ENCODE results near the gene NT5C3B. TPM values are rescaled to one million over a fixed set of nuclear protein-coding genes. Genes with fewer than 3 reads are reported as not detected.
A peak's percentile ranks its signal among the peaks of the same experiment; 100 is the strongest.

NT5C3B gene
- total RNA-seq, 1 donor from 2014 or later: 40.8 TPM

GRCh38 chr17:41799366-41799765 lies 36.7 kb downstream of the NT5C3B start:
- H3K9me3 Mint-ChIP-seq: no peaks in the 10 kb centered on the region
- no peak for DNase-seq (ENCODE audit: low spot score)
- H3K4me1 Mint-ChIP-seq (ENCODE audit: low read depth): no peaks in the 10 kb centered on the region
- H3K36me3 Mint-ChIP-seq (ENCODE audit: low read depth): no peaks in the 10 kb centered on the region
- peaks cover 14% of the 10 kb centered on the region for H3K27me3 Mint-ChIP-seq (ENCODE audit: insufficient read depth)
- no peak overlapping the region for H3K27ac Mint-ChIP-seq
- no peak overlapping the region for H3K4me3 Mint-ChIP-seq
- intact Hi-C loops (cut with micrococcal nuclease): no loop called here

DNA sequence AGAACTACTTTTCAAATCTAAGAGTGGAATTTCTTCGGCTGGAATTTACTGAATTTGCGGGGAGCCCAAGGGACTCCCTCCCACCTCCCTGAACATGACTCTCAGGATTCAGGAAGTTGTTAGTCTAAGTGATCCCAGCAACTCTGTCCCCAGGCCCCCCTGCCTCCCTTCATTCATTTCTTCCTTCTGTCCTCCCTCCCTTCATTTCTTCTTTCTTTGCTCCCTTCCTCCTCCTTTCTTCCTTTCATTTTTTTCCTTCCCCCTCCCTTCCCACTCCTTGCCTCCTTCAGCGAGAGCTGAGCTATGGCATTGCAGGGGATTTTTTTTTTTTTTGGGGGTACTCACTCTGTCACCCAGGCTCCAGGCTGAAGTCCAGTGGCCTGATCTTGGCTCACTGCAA lies 38.7 kb downstream of the NT5C3B start:
- no peaks in the 10 kb centered on the region for H3K36me3 Mint-ChIP-seq (ENCODE audit: low read depth)

DNA sequence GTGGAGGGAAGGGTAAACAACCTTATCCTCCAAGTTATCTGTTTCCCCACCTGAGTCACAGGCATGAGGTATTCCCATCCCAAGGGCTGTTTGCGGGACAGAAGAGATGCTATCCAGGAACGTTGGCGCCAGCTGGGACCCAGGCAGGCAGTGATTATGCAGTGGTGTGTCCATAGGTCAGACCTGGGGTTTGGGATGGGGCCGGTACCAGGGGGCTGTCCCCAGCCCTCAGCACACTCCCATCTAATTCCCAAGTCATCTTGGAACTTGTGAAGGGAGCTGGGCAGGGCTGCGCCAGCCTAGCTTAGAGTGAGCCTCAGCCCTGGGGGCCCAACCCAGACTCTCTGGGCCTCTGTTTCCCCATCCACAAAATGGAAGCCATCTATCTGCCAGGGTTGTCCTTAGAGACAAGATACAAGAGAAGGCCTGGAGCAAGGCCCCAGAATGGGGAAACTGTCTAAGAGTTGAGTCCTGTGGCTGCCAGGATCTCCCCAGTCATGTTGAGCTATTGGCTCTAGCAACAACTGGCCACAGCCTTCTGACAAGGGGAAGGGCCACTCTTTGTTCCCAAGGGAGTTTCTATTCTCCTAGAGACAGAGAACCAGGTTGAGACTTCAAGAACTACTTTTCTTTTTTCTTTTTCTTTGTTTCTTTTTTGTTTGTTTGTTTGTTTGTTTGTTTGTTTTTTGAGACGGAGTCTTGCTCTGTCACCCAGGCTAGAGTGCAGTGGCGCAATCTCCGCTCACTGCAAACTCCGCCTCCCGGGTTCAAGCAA lies 39.7 kb downstream of the NT5C3B start:
- Mint-ChIP-seq H3K27ac (no peak overlapping the region), H3K4me1 (ENCODE audit: low read depth) (no peaks in the 10 kb centered on the region), H3K36me3 (ENCODE audit: low read depth) (no peaks in the 10 kb centered on the region), H3K4me3 (no peak overlapping the region), H3K27me3 (ENCODE audit: insufficient read depth) (peaks cover 14% of the 10 kb centered on the region), H3K9me3 (no peaks in the 10 kb centered on the region)
- intact Hi-C loops (cut with micrococcal nuclease): no loop called here
- DNase-seq (ENCODE audit: low spot score): no peak

More for the DNA sequence above, 38.7 kb downstream of the NT5C3B start:
- no peaks in the 10 kb centered on the region for H3K4me1 Mint-ChIP-seq (ENCODE audit: low read depth)
- H3K4me3 Mint-ChIP-seq: no peak overlapping the region
- no peak overlapping the region for H3K27ac Mint-ChIP-seq
- H3K9me3 Mint-ChIP-seq: no peaks in the 10 kb centered on the region
- no peak for DNase-seq (ENCODE audit: low spot score)
- peaks cover 14% of the 10 kb centered on the region for H3K27me3 Mint-ChIP-seq (ENCODE audit: insufficient read depth)
- intact Hi-C loops (cut with micrococcal nuclease): no loop called here

DNA sequence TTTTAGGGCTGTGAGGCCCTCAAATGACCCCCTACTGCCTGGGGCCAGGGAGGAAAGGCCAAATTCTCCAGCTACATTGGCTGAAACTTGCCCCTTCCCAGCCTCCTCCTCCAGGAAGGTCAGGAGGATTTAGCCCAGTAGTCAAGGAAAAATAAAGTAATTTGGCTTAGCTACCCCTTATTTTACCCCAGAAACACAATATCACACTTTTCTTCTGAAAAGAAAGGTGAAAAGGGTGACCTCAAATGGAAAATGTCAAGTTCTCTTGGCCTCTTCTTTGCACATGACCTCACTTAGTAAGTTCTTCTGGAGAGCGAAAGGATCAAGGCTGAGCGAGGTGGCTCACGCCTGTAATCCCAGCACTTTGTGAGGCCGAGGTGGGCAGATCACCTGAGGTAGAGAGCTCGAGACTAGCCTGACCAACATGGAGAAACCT lies 41.5 kb downstream of the NT5C3B start:
- no peaks in the 10 kb centered on the region for H3K9me3 Mint-ChIP-seq
- no peak for DNase-seq (ENCODE audit: low spot score)
- no peak overlapping the region for H3K27ac Mint-ChIP-seq
- intact Hi-C loops (cut with micrococcal nuclease): no loop called here
- H3K27me3 Mint-ChIP-seq (ENCODE audit: insufficient read depth): peaks cover 19% of the 10 kb centered on the region
- H3K4me3 Mint-ChIP-seq: no peak overlapping the region
- H3K4me1 Mint-ChIP-seq (ENCODE audit: low read depth): no peaks in the 10 kb centered on the region
- H3K36me3 Mint-ChIP-seq (ENCODE audit: low read depth): no peaks in the 10 kb centered on the region

- Mint-ChIP-seq H3K27me3 (ENCODE audit: insufficient read depth) (peaks cover 23% of the 10 kb centered on the region), H3K27ac (no peak overlapping the region), H3K36me3 (ENCODE audit: low read depth) (no peaks in the 10 kb centered on the region), H3K4me1 (ENCODE audit: low read depth) (peaks cover 3% of the 10 kb centered on the region), H3K4me3 (no peak overlapping the region), H3K9me3 (no peaks in the 10 kb centered on the region)
- intact Hi-C loops (cut with micrococcal nuclease): no loop called here
- DNase-seq (ENCODE audit: low spot score): no peak
Measured at GRCh38 chr17:41793784-41794539, 42.1 kb downstream of the NT5C3B start.

DNA sequence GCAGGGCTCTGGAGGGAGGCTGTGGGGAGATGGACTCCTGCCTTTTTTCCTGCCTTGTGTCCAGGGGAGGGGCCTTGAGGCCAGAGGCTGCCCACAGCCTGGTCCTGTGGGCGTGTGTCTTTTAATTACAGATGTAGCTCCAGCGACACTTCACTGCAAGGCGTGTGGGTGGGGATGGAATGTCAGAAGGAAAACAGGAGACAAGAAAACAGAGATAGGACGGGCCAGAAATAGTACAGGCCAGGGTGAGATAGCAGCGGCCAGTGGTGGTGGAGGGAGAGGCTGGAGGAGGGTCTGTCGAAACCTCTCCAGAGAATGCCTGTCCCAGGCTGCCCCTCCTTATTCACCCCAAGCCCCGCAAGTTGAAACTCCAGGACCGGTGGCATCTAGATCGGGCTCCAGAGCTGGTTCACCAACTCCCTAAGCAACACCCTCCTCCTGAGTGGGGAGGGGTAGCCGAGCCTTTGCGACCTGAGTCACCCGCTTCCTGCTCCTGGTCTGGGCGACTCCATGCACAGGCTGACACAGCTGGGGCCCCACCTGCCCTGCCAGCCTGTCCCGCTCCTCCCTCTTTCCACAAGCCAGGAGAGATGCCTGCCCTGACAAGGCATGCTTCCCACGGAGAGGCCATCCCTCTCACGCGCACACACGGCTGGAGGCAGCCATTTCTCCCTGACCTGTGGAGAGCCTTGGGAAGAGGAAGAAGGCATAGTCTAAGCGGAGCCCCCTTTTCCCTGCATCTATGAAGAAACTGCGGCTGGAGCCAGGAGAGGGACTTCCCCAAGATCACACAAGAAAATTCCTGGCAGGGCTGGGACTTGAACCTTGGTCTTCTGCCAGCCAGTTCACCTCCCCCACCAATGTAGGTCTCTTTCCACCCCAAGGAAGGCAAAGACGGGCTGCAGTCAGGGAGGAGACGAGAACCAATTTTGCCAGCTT lies 42.9 kb downstream of the NT5C3B start:
- Mint-ChIP-seq H3K4me1 (ENCODE audit: low read depth) (peaks cover 6% of the 10 kb centered on the region), H3K27me3 (ENCODE audit: insufficient read depth) (peaks cover 30% of the 10 kb centered on the region), H3K27ac (no peak overlapping the region), H3K4me3 (no peak overlapping the region), H3K9me3 (no peaks in the 10 kb centered on the region), H3K36me3 (ENCODE audit: low read depth) (no peaks in the 10 kb centered on the region)
- intact Hi-C loops (cut with micrococcal nuclease): no loop called here
- DNase-seq (ENCODE audit: low spot score): no peak

DNA sequence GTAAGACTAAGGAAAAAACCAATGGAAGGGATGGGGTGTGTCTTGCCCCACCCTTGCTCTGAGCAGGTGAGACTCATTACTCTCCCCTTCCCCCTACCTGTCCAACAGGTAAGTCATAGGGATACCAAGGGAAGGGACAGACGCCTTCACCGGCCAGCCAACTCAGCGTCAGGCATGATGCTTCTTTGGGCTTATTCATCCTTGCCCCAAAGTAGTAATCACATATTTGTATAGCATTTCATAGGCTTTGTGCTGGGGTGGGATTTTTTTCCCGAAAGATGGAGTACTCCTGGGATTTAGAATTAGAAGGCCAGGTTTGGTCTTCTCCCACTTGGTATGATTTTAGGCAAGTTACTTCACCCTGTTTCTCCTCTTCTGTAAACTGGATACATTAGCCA lies 49.0 kb downstream of the NT5C3B start:
- H3K36me3 Mint-ChIP-seq (ENCODE audit: low read depth): no peaks in the 10 kb centered on the region
- DNase-seq (ENCODE audit: low spot score): no peak
- H3K27ac Mint-ChIP-seq: no peak overlapping the region
- intact Hi-C loops (cut with micrococcal nuclease): loop anchor here (2.0 kb wide), 2 partner anchors 26 to 78 kb away; partner anchors contain the start of genes FKBP10 and KLHL11
- H3K9me3 Mint-ChIP-seq: no peaks in the 10 kb centered on the region
- H3K4me1 Mint-ChIP-seq (ENCODE audit: low read depth): peaks cover 11% of the 10 kb centered on the region
- H3K4me3 Mint-ChIP-seq: peak overlapping the region; percentile 68
- H3K27me3 Mint-ChIP-seq (ENCODE audit: insufficient read depth): peaks cover 47% of the 10 kb centered on the region

GRCh38 chr17:41786227-41787020 lies 49.6 kb downstream of the NT5C3B start, which contains the start of gene JUP:
Gene JUP, minus strand, starts transcription at chr17:41786711. Its CDS starts 14,857 bp downstream, at chr17:41771854.
- peaks cover 11% of the 10 kb centered on the region for H3K4me1 Mint-ChIP-seq (ENCODE audit: low read depth)
- H3K9me3 Mint-ChIP-seq: no peaks in the 10 kb centered on the region
- no peaks in the 10 kb centered on the region for H3K36me3 Mint-ChIP-seq (ENCODE audit: low read depth)
- H3K27me3 Mint-ChIP-seq (ENCODE audit: insufficient read depth): peaks cover 52% of the 10 kb centered on the region
- no peak within 1 kb of the TSS for H3K27ac Mint-ChIP-seq
- DNase-seq (ENCODE audit: low spot score): peak; percentile 87
- H3K4me3 Mint-ChIP-seq: peak within 1 kb of the TSS; percentile 68
- intact Hi-C loops (cut with micrococcal nuclease): loop anchor here (1.0 to 2.0 kb wide), 3 partner anchors 26 to 78 kb away; partner anchors contain the start of genes FKBP10 and KLHL11

GRCh38 chr17:41785859-41786226 lies 50.2 kb downstream of the NT5C3B start:
- no peak for DNase-seq (ENCODE audit: low spot score)
- Mint-ChIP-seq H3K4me1 (ENCODE audit: low read depth) (peaks cover 11% of the 10 kb centered on the region), H3K36me3 (ENCODE audit: low read depth) (no peaks in the 10 kb centered on the region), H3K9me3 (no peaks in the 10 kb centered on the region), H3K27ac (no peak overlapping the region), H3K4me3 (peak overlapping the region; percentile 30), H3K27me3 (ENCODE audit: insufficient read depth) (peaks cover 52% of the 10 kb centered on the region)
- intact Hi-C loops (cut with micrococcal nuclease): loop anchor here (1.0 to 2.0 kb wide), 3 partner anchors 27 to 79 kb away; partner anchors contain the start of genes FKBP10 and KLHL11

DNA sequence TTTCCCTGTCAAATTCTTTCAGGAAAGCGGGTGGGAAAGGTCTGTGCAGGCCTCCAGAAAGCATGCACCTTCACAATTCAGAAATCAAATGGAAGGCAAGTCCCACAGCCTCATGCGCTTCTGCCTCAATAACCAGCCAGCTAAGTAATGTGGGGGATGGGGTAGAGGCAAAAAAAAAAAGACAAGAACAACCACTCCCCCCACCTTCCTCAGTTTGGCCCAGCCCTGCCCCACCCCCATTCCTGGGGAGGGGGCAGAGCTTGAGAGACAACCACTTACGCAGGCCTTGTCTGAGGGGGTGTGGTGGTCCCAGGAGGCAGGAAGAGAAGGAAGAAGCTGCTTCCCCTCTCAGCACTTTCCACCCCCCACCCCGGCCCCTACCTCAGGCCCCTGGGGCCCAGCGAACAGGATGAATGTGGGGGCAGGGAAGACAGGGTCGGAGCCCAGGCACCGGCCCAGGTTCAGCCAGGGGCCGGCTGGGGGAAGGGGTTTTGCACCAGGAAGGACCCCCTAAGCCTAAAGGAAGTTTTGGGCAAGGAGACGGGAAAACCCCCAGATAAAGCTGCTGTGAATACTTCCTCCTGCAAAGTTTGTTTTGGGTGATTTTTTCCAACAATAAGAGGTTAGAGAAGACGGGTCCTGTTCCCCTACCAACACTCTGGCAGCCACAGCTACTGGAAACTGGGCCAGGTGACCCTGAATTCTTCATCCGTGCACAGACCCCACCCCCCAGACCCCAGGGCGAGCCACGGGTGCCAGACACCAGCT lies 50.8 kb downstream of the NT5C3B start:
- Mint-ChIP-seq H3K4me3 (peak overlapping the region; percentile 30), H3K27me3 (ENCODE audit: insufficient read depth) (peaks cover 52% of the 10 kb centered on the region)
- intact Hi-C loops (cut with micrococcal nuclease): no loop called here

DNA sequence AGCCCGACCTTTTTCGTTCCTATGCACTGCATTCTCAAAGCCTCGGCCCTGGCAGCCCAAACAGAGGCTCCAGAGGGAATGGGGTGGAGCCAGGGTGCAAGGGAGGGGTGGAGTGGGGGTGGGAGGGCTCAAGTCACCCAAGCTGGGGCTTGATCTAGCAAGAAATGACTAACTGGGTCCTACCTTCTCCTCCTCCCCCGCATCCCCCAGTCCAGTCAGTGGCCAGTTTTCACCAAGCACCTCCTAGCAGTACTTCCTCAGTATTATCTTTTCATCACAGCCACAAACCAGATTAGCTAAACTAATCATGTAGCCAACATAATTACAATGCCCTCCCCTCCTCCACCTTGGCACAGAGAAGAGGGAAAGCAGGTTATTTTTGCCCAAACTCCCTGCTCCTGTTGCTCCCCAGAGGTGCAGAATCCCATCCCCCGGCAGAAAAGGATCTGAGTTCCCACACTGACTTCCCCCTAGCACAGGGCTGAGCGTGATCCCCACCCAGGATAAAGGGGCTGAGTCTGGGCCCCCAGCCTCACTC lies 51.8 kb downstream of the NT5C3B start:
- Mint-ChIP-seq H3K9me3 (no peaks in the 10 kb centered on the region), H3K27me3 (ENCODE audit: insufficient read depth) (peaks cover 46% of the 10 kb centered on the region), H3K4me3 (no peak overlapping the region), H3K27ac (no peak overlapping the region), H3K4me1 (ENCODE audit: low read depth) (peaks cover 11% of the 10 kb centered on the region), H3K36me3 (ENCODE audit: low read depth) (no peaks in the 10 kb centered on the region)
- DNase-seq (ENCODE audit: low spot score): no peak
- intact Hi-C loops (cut with micrococcal nuclease): no loop called here

More for the DNA sequence above, 50.8 kb downstream of the NT5C3B start:
- peaks cover 11% of the 10 kb centered on the region for H3K4me1 Mint-ChIP-seq (ENCODE audit: low read depth)
- no peaks in the 10 kb centered on the region for H3K36me3 Mint-ChIP-seq (ENCODE audit: low read depth)
- no peak for DNase-seq (ENCODE audit: low spot score)
- no peaks in the 10 kb centered on the region for H3K9me3 Mint-ChIP-seq
- H3K27ac Mint-ChIP-seq: no peak overlapping the region
